ENCODE data around the gene DRD4.

GRCh38 chr11:656426-656825 is 19.4 kb downstream of the DRD4 start:
- no peak for TF ChIP-seq ZMYM2 (CRISPR knock-in tag; IDR thresholded peaks at IDR 0.05)
- no peak for TF ChIP-seq EZH2 (conservative IDR thresholded peaks at IDR 0.05; ENCODE audit: low read depth, low read length)
- no peak for TF ChIP-seq CTCF (CRISPR knock-in tag; IDR thresholded peaks at IDR 0.05)
- no peak for TF ChIP-seq SIN3A (IDR thresholded peaks at IDR 0.05; ENCODE audit: borderline replicate concordance, low read depth, low read length)

All from HepG2 (cell line).